Measurements from ENCODE around the gene SKP1. TPM values are rescaled to one million over a fixed set of nuclear protein-coding genes. Genes with fewer than 3 reads are reported as not detected.

Gene SKP1
- total and polyA plus RNA-seq, 9 of the 15 experiments (the other 6 are each of a cell fraction or from before 2014, with no cell fraction given) = 301 to 2,109 (median 639) TPM

- TF ChIP-seq GABPB1 (CRISPR knock-in tag; IDR thresholded peaks at IDR 0.05) = 0 out of 2 replicates have a peak, but pooled peaks have one; percentile 26
- TF ChIP-seq ILF3 (IDR thresholded peaks at IDR 0.05; ENCODE audit: borderline replicate concordance) = no peak
- no peak for TF ChIP-seq NR2C2 (CRISPR knock-in tag; IDR thresholded peaks at IDR 0.05)
- peak; percentile 50; the same call in 1 of the 2 replicates for TF ChIP-seq NR2C2 (tag; IDR thresholded peaks at IDR 0.05)
- TF ChIP-seq, protein P1, sequence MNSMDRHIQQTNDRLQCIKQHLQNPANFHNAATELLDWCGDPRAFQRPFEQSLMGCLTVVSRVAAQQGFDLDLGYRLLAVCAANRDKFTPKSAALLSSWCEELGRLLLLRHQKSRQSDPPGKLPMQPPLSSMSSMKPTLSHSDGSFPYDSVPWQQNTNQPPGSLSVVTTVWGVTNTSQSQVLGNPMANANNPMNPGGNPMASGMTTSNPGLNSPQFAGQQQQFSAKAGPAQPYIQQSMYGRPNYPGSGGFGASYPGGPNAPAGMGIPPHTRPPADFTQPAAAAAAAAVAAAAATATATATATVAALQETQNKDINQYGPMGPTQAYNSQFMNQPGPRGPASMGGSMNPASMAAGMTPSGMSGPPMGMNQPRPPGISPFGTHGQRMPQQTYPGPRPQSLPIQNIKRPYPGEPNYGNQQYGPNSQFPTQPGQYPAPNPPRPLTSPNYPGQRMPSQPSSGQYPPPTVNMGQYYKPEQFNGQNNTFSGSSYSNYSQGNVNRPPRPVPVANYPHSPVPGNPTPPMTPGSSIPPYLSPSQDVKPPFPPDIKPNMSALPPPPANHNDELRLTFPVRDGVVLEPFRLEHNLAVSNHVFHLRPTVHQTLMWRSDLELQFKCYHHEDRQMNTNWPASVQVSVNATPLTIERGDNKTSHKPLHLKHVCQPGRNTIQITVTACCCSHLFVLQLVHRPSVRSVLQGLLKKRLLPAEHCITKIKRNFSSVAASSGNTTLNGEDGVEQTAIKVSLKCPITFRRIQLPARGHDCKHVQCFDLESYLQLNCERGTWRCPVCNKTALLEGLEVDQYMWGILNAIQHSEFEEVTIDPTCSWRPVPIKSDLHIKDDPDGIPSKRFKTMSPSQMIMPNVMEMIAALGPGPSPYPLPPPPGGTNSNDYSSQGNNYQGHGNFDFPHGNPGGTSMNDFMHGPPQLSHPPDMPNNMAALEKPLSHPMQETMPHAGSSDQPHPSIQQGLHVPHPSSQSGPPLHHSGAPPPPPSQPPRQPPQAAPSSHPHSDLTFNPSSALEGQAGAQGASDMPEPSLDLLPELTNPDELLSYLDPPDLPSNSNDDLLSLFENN (IDR thresholded peaks at IDR 0.05; ENCODE audit: low read depth in 2 of 2, low read length in 2 of 2) = no peak
- TF ChIP-seq SAP30 (IDR thresholded peaks at IDR 0.05; ENCODE audit: borderline replicate concordance, insufficient read depth, low read depth, low read length, poor library complexity, severe bottlenecking) = no peak
- TF ChIP-seq ZNF133 (CRISPR knock-in tag; IDR thresholded peaks at IDR 0.05) = no peak
- no peak for TF ChIP-seq XRCC4 (IDR thresholded peaks at IDR 0.05; ENCODE audit: extremely low read depth, insufficient read depth, insufficient read length)
- no peak for TF ChIP-seq ZNF140 (CRISPR knock-in tag; IDR thresholded peaks at IDR 0.05)
- no peak for TF ChIP-seq ZNF551 (CRISPR knock-in tag; IDR thresholded peaks at IDR 0.05)
- TF ChIP-seq ZNF408 (CRISPR knock-in tag; IDR thresholded peaks at IDR 0.05; ENCODE audit: low read depth) = no peak
- 0 out of 2 replicates have a peak, but pooled peaks have one; percentile 19 for TF ChIP-seq ARID2 (IDR thresholded peaks at IDR 0.05)
- no peak for TF ChIP-seq ZNF347 (CRISPR knock-in tag; IDR thresholded peaks at IDR 0.05; ENCODE audit: low read depth)
- TF ChIP-seq CHCHD3 (CRISPR knock-in tag; IDR thresholded peaks at IDR 0.05) = no peak
- no peak for TF ChIP-seq BCOR (IDR thresholded peaks at IDR 0.05)
- TF ChIP-seq FOSL1 (tag; conservative IDR thresholded peaks at IDR 0.05) = no peak
- peak; percentile 82; the same call in 1 of the 2 replicates for TF ChIP-seq STAG1 (CRISPR knock-in tag; IDR thresholded peaks at IDR 0.05; ENCODE audit: borderline replicate concordance)
- TF ChIP-seq NR2C1 (IDR thresholded peaks at IDR 0.05) = 0 out of 2 replicates have a peak, but pooled peaks have one; percentile 35
- TF ChIP-seq NR2C1 (tag; IDR thresholded peaks at IDR 0.05) = no peak
- TF ChIP-seq NCOA2 (IDR thresholded peaks at IDR 0.05; ENCODE audit: partially characterized antibody in 2 of 2) = no peak
- no peak for TF ChIP-seq TCF7 (IDR thresholded peaks at IDR 0.05; ENCODE audit: borderline replicate concordance)
- no peak for TF ChIP-seq ZNF77 (CRISPR knock-in tag; IDR thresholded peaks at IDR 0.05)
- TF ChIP-seq SMC3 (conservative IDR thresholded peaks at IDR 0.05; ENCODE audit: insufficient read depth, low read depth, low read length) = peak; percentile 83
- no peak for TF ChIP-seq ZNF282 (CRISPR knock-in tag; IDR thresholded peaks at IDR 0.05)
- no peak for TF ChIP-seq E2F5 (CRISPR knock-in tag; IDR thresholded peaks at IDR 0.05)
- TF ChIP-seq CREM (IDR thresholded peaks at IDR 0.05; ENCODE audit: low read depth) = peak; percentile 57
These were observed 7.7 kb upstream of the SKP1 start (continued) for GRCh38 chr5:134184155-134185135.

Data from K562 (cell line).